ENCODE results near the gene TP63. TPM values are rescaled to one million over a fixed set of nuclear protein-coding genes. Genes with fewer than 3 reads are reported as not detected.
A peak's percentile ranks its signal among the peaks of the same experiment; 100 is the strongest.

TP63 gene
- total RNA-seq, 1 donor from 2014 or later = 1.1 TPM

DNA sequence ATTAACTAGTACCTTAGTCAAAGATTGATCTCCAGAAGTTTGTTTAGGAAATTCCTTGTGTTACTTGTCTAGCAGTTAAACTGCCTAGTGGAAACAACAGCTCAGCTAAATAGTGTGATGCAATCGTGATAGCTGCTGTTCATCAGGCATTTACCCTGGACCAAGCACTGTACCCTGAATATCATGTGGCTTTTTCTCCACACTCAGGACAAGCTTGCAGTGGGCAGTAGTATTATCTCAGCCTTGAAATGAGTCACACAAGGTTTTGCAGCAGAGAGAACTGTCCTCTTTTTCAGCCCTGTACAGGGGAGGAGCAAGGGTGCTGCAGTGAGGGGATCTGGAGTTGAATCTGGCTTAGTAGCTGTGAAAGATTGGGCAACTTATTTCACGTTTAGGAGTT, 208.4 kb downstream of the TP63 start:
- no peaks in the 10 kb centered on the region for H3K27me3 Mint-ChIP-seq (ENCODE audit: low read depth, unreplicated experiment)
- peaks cover 2% of the 10 kb centered on the region for H3K9me3 Mint-ChIP-seq (ENCODE audit: unreplicated experiment)
- no peaks in the 10 kb centered on the region for H3K79me2 ChIP-seq (ENCODE audit: insufficient read depth, low read length)
- H4K20me1 ChIP-seq (ENCODE audit: insufficient read depth, low read length) = no peaks in the 10 kb centered on the region
- H3K27ac ChIP-seq (ENCODE audit: low read depth, low read length) = no peak overlapping the region
- no peak overlapping the region for H2AFZ ChIP-seq (ENCODE audit: low read depth, low read length)
- H3K9me3 ChIP-seq (ENCODE audit: insufficient read depth, low read depth, low read length) = no peaks in the 10 kb centered on the region
- H3K4me3 ChIP-seq (ENCODE audit: insufficient read depth, low read depth, low read length) = no peak overlapping the region
- no peaks in the 10 kb centered on the region for H3K4me1 ChIP-seq (ENCODE audit: insufficient read depth, low read length)
- peak overlapping the region; percentile 92 for H3K27ac Mint-ChIP-seq (ENCODE audit: unreplicated experiment)
- H3K36me3 ChIP-seq (ENCODE audit: insufficient read depth, low read length) = no peaks in the 10 kb centered on the region
- H3K36me3 Mint-ChIP-seq (ENCODE audit: low read depth, unreplicated experiment) = no peaks in the 10 kb centered on the region
- FAIRE-seq = no peak
- TF ChIP-seq, protein P1, sequence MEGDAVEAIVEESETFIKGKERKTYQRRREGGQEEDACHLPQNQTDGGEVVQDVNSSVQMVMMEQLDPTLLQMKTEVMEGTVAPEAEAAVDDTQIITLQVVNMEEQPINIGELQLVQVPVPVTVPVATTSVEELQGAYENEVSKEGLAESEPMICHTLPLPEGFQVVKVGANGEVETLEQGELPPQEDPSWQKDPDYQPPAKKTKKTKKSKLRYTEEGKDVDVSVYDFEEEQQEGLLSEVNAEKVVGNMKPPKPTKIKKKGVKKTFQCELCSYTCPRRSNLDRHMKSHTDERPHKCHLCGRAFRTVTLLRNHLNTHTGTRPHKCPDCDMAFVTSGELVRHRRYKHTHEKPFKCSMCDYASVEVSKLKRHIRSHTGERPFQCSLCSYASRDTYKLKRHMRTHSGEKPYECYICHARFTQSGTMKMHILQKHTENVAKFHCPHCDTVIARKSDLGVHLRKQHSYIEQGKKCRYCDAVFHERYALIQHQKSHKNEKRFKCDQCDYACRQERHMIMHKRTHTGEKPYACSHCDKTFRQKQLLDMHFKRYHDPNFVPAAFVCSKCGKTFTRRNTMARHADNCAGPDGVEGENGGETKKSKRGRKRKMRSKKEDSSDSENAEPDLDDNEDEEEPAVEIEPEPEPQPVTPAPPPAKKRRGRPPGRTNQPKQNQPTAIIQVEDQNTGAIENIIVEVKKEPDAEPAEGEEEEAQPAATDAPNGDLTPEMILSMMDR (IDR thresholded peaks at IDR 0.05; ENCODE audit: insufficient read depth, low read depth, low read length) = no peak
- TF ChIP-seq EZH2 (IDR thresholded peaks at IDR 0.05; ENCODE audit: insufficient read depth, low read length) = no peak
- no peak overlapping the region for H3K4me2 ChIP-seq (ENCODE audit: low read length)
- H3K27me3 ChIP-seq (ENCODE audit: insufficient read depth, low read length) = no peaks in the 10 kb centered on the region
- H3K4me1 Mint-ChIP-seq (ENCODE audit: low read depth, unreplicated experiment) = peaks cover 24% of the 10 kb centered on the region
- H3K9ac ChIP-seq (ENCODE audit: low read length) = no peak overlapping the region
- no peak overlapping the region for H3K4me3 Mint-ChIP-seq (ENCODE audit: unreplicated experiment)
- DNase-seq (ENCODE audit: low read depth) = peak; percentile 79

DNA sequence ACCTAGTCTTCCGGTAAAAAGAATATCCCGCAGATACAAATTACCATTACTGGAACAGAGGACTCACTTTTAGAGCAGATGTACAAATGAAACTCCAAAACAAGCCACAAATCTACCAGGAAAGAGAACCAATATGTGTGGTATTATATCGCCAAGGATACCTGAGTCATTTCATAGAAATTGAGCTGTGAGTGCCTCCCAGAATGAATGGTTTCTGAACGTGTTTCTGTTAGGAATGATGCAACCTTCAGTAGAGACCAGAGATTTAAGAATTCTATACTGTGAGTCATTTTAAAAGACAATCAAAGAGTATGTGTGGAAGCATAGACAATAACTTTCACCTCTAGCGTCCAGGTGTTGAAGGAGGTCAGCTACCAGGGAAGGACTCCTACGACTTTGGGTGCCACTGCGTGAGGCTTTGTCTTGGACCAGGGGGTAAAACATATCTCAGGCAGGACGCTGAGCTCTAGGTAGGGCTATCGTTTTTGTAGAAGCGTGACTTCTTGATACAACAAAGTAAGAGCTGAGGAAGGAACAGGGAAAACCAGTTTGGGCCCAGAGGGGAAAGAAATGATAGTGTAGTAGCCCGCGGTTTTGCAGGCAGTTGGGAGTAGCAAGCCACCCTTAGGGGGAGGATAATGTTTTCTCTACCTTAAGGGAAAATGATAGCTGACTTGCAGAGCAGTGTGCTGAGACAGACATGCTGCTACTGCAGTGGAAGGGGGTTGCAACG, 210.4 kb downstream of the TP63 start:
- no peaks in the 10 kb centered on the region for H3K36me3 ChIP-seq (ENCODE audit: insufficient read depth, low read length)
- Mint-ChIP-seq H3K9me3 (ENCODE audit: unreplicated experiment) (peaks cover 2% of the 10 kb centered on the region), H3K27ac (ENCODE audit: unreplicated experiment) (peak overlapping the region; percentile 95), H3K4me1 (ENCODE audit: low read depth, unreplicated experiment) (peaks cover 24% of the 10 kb centered on the region), H3K27me3 (ENCODE audit: low read depth, unreplicated experiment) (no peaks in the 10 kb centered on the region), H3K4me3 (ENCODE audit: unreplicated experiment) (no peak overlapping the region), H3K36me3 (ENCODE audit: low read depth, unreplicated experiment) (peaks cover 2% of the 10 kb centered on the region)
- no peaks in the 10 kb centered on the region for H3K79me2 ChIP-seq (ENCODE audit: insufficient read depth, low read length)
- TF ChIP-seq, protein P1 (IDR thresholded peaks at IDR 0.05; ENCODE audit: insufficient read depth, low read depth, low read length) = no peak
- TF ChIP-seq EZH2 (IDR thresholded peaks at IDR 0.05; ENCODE audit: insufficient read depth, low read length) = no peak
- no peaks in the 10 kb centered on the region for H3K4me1 ChIP-seq (ENCODE audit: insufficient read depth, low read length)
- H3K9me3 ChIP-seq (ENCODE audit: insufficient read depth, low read depth, low read length) = no peaks in the 10 kb centered on the region
- H3K27ac ChIP-seq (ENCODE audit: low read depth, low read length) = no peak overlapping the region
- no peak overlapping the region for H3K4me3 ChIP-seq (ENCODE audit: insufficient read depth, low read depth, low read length)
- DNase-seq (ENCODE audit: low read depth) (peak; percentile 79), FAIRE-seq (peak; percentile 52)
- H3K9ac ChIP-seq (ENCODE audit: low read length) = no peak overlapping the region
- no peak overlapping the region for H2AFZ ChIP-seq (ENCODE audit: low read depth, low read length)
- no peak overlapping the region for H3K4me2 ChIP-seq (ENCODE audit: low read length)
- H3K27me3 ChIP-seq (ENCODE audit: insufficient read depth, low read length) = no peaks in the 10 kb centered on the region
- no peaks in the 10 kb centered on the region for H4K20me1 ChIP-seq (ENCODE audit: insufficient read depth, low read length)

All from astrocyte (in vitro differentiated cells and primary cell).